HAP-1 (cell line): ENCODE results near the gene ZCCHC17.
"Not testable (repeated sequence)": the region's sequence is repeated elsewhere in the genome, so short reads cannot be mapped to it uniquely, and the experiment has no call there.

Experiments used
- DNase-seq, 2 experiments: peaks; one replicate each; pipeline ENCODE4 v3.0.0-alpha.2; 2016 to 2020; ENCODE audit warnings: low spot score in 2 of 2
- H3K27me3 ChIP-seq: fragments of 250-450 bp; sonication (Bioruptor Pico); 2 replicates; pipeline ENCODE4 v1.5.1; 2020; ENCODE audit warnings: low read depth, mild to moderate bottlenecking, moderate library complexity
- H3K36me3 ChIP-seq: fragments of 250-450 bp; sonication (Bioruptor Pico); replicated peaks from 2 replicates; pipeline ENCODE4 v1.5.1; 2020; ENCODE audit warnings: mild to moderate bottlenecking
- H3K4me1 ChIP-seq: fragments of 250-450 bp; sonication (Bioruptor Pico); 2 replicates; pipeline ENCODE4 v1.5.1; 2020; ENCODE audit warnings: mild to moderate bottlenecking
- H3K4me3 ChIP-seq: fragments of 250-450 bp; sonication (Bioruptor Pico); 2 replicates; pipeline ENCODE4 v1.5.1; 2020; ENCODE audit warnings: mild to moderate bottlenecking, moderate library complexity
- H3K9me3 ChIP-seq: fragments of 250-450 bp; sonication (Bioruptor Pico); 2 replicates; pipeline ENCODE4 v1.5.1; 2020; ENCODE audit warnings: mild to moderate bottlenecking, moderate library complexity
- in situ Hi-C: fragments of 300-500 bp; cut with MboI; formaldehyde crosslinking; loops from 3 replicates; pipeline ENCODE4 v1.14.3; 2020; ENCODE audit warnings: low sequenced_read_pairs, inconsistent platforms, mixed read lengths

ZCCHC17 gene

DNA sequence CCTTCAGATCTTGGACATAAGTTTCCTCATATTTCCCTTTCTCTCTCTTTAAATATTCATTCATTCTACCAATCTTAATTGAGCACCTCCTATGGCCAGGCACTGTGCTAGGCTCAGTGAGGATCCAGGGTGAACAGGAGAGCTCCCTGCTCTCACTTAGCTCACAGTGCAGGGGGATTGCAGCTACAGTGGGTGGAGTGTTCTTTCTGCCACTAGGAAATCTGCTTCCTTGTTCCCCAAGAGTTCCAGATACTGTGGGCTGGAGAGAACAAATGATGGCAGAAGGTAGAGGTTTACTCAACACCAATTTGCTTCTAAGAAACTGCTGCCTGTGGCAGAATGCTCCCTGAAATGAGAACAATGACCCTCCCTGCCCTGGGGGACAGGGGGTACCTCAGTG, 81.2 kb downstream of the ZCCHC17 start:
- no peak for DNase-seq
- Histone ChIP-seq H3K36me3 (no peaks in the 10 kb centered on the region), H3K4me3 (no peak overlapping the region), H3K27me3 (no peaks in the 10 kb centered on the region), H3K4me1 (peaks cover 8% of the 10 kb centered on the region), H3K9me3 (no peaks in the 10 kb centered on the region)
- in situ Hi-C loops: no loop called here

DNA sequence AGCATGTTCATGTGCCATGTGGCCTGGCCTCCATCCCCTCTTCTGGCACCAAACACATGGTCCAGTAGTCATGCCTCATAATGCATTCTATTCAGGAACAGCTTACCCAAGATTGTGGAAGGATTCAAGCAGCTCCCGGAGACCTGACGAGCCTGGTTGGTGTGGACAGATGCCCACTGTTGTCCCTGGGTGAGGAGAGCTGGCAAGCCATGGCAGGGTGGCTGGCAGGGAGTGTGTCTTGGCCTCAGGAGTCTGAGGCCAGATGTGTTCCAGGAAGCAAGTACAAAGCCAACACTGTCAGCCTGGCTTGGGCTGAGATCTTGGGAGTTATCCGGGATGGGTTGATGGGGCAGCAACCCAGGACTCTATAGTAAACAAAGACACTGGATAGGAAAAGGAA, 83.3 kb downstream of the ZCCHC17 start:
- H3K4me3 ChIP-seq: no peak overlapping the region
- H3K36me3 ChIP-seq: no peaks in the 10 kb centered on the region
- no peaks in the 10 kb centered on the region for H3K4me1 ChIP-seq
- no peak for DNase-seq
- no peaks in the 10 kb centered on the region for H3K9me3 ChIP-seq
- in situ Hi-C loops: no loop called here
- no peaks in the 10 kb centered on the region for H3K27me3 ChIP-seq

DNA sequence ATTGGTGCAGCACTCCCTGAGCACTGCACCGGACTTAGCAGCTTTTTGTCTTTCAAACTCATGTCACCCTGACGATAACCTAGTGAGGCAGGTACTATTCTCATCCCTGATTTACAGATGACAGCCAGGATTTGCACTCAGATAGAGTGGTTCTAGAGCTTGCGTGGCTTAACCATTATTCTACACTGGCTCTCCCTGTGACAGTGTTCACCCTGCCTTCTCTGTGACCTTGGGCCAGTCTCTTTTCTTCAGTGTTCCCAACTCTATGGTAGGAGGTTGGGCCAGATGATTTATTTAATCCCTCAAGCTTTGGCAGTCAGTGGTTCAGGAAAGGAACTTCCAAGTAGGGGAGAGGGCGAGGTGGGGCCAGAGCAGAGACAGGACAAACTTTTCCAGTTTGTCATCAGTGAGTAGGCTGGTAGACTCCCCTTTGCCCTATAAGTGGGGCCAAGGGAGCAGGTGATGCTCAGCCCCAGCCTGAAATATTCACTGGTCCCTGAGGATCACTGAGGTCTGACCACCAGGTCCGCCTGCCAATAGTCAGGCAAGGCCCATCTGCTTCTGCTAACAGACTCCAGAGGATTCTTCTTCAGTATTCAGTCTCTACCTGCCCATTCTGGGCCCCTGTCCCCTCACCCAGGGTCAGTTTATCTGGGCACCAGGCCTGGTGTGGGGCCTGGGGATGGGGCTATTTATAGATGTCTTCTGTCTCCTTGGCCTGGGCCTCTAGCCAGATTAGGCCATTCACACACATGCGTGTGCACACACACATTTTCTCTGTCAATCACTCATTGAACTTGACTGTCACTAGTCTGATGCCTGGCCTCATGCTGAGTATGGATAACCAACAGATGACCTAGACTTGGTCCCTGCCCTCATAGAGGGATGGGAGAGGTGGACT, 84.8 kb downstream of the ZCCHC17 start:
- no peak for DNase-seq
- H3K9me3 ChIP-seq: no peaks in the 10 kb centered on the region
- in situ Hi-C loops: no loop called here
- H3K36me3 ChIP-seq: no peaks in the 10 kb centered on the region
- H3K4me3 ChIP-seq: no peak overlapping the region
- H3K4me1 ChIP-seq: no peaks in the 10 kb centered on the region
- no peaks in the 10 kb centered on the region for H3K27me3 ChIP-seq

DNA sequence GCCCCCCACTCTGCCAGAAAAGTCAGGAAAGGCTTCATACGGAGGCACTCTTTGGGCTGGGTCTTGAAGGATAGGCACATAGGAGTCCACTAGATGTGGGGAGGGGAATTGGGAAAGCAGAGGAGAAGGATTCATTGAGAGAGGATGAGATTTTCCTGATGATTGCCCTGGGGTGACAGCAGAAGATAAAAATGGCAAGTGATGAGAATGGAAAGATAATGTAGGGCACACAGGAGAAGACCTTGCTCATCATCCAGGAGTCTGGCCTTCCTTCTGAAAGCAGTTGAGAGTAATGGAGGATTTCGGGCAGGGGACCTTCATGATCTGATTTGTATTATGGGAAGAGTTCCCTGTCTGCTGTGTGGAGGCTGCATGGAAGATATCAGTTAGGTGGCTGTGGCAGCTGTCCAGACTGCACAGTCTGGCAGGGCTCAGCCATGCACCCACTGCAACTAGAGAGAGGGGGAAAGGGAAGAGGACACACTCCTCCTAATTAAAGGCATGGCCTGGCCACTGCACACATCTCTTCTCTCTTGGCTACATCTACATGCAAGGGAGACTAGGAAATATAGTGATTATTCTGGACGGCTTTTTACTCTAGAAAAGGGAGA, 85.7 kb downstream of the ZCCHC17 start:
- in situ Hi-C loops: no loop called here
- Histone ChIP-seq H3K36me3 (no peaks in the 10 kb centered on the region), H3K4me3 (no peak overlapping the region), H3K27me3 (no peaks in the 10 kb centered on the region), H3K9me3 (no peaks in the 10 kb centered on the region), H3K4me1 (no peaks in the 10 kb centered on the region)
- DNase-seq: no peak

DNA sequence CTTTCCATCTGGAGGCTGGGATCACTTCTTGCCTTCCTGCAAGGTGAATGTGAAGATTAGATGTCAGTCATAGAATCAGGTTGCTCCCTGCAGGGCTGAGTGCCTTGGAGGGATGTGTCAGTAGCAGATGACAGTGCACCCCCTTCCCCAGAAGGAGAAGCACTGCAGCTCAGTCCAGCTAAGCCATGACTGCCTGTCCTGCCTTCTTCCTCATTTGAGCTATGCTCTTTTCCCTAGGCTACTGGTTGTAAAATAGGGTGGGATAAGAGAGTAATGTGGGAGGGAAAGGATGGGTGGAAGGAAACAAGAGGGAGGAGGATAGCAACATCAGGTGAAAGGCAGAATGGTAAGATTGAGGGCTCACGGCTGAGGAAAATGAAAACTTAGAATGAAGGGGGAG, 87.1 kb downstream of the ZCCHC17 start:
- no peaks in the 10 kb centered on the region for H3K4me1 ChIP-seq
- DNase-seq: no peak
- no peak overlapping the region for H3K4me3 ChIP-seq
- no peaks in the 10 kb centered on the region for H3K27me3 ChIP-seq
- H3K9me3 ChIP-seq: no peaks in the 10 kb centered on the region
- in situ Hi-C loops: no loop called here
- no peaks in the 10 kb centered on the region for H3K36me3 ChIP-seq

DNA sequence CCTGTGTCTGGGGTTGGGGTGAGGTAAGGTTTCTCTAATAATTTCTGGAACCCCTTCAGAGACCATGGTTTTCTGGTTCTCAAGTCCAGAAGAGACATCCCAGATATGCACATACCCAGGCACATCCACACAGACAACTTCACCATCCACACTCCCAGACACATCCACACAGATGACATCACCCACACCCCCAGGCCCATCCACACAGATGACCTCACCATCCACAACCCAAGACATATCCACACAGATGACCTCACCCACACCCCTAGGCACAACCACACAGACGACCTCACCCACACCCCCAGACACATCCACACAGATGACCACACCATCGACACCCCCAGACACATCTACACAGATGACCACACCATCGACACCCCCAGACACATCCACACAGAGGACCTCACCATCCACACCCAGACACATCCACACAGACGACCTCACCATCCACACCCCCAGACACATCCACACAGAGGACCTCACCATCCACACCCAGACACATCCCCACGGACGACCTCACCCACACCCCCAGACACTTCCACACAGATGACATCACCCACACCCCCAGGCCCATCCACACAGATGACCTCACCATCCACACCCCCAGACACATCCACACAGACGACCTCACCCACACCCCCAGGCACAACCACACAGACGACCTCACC, 89.9 kb downstream of the ZCCHC17 start:
- H3K36me3 ChIP-seq, DNase-seq, H3K9me3 ChIP-seq, in situ Hi-C loops, H3K27me3 ChIP-seq, H3K4me3 ChIP-seq, H3K4me1 ChIP-seq: not testable (repeated sequence)

DNA sequence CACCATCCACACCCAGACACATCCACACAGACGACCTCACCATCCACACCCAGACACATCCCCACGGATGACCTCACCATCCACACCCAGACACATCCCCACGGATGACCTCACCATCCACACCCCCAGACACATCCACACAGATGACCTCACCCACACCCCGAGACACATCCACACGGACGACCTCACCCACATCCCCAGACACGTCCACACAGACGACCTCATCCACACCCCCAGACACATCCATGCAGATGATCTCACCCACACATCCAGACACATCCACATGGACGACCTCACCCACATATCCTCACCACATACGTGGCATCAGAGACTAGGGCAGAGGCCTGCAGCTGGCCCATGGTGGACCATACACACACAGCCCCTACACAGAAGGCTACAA, 90.8 kb downstream of the ZCCHC17 start:
- H3K27me3 ChIP-seq: no peaks in the 10 kb centered on the region
- no peak overlapping the region for H3K4me3 ChIP-seq
- H3K4me1 ChIP-seq: no peaks in the 10 kb centered on the region
- in situ Hi-C loops: no loop called here
- H3K36me3 ChIP-seq: no peaks in the 10 kb centered on the region
- H3K9me3 ChIP-seq: no peaks in the 10 kb centered on the region
- DNase-seq: no peak

DNA sequence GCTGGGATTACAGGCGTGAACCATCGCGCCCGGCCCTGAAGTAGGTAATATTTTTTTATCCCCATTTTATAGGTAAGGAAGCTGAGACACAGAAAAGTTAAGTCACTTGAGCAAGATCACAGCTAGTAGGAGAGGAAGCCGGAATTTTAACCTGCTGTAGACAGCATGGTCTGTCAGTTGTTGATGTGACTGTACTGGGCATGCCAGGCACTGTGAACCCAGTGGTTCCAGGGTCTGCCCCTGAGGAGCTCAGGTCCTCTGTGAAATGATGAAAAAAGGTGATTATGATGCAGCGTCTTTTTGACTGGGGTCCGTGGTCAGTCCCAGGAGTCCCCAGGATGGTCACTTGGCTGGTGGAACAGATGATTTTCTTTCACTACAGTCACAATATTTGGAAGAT, 92.8 kb downstream of the ZCCHC17 start:
- Histone ChIP-seq H3K36me3 (no peaks in the 10 kb centered on the region), H3K9me3 (no peaks in the 10 kb centered on the region), H3K4me1 (no peaks in the 10 kb centered on the region; the same call in 1 of the 2 replicates), H3K27me3 (no peaks in the 10 kb centered on the region), H3K4me3 (no peak overlapping the region)
- in situ Hi-C loops: loop anchor here (10.0 kb wide), 1 partner anchor 155 kb away; no protein-coding TSS in a partner anchor
- no peak for DNase-seq

DNA sequence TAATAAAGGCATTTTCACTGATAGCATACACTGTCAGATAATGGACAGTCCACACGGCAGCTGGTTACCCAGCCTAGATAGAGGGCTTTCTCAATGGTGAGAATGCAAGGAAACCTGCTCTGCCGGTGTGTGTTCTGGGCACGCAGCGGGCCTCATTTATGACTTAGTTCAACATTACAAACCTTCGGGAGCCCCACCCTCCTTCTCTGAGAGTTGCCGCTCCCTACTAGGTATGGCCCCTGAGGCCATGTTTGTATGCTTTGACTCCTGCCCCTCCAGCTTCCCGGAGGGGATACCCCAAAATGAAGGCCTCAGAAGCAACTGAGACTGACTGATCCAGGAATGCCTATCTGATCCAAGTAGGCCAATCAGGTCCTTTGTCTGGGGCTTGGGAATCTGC, 93.2 kb downstream of the ZCCHC17 start:
- no peaks in the 10 kb centered on the region for H3K9me3 ChIP-seq
- no peak for DNase-seq
- no peaks in the 10 kb centered on the region; the same call in 1 of the 2 replicates for H3K4me1 ChIP-seq
- in situ Hi-C loops: loop anchor here (10.0 kb wide), 1 partner anchor 155 kb away; no protein-coding TSS in a partner anchor
- H3K36me3 ChIP-seq: no peaks in the 10 kb centered on the region
- H3K4me3 ChIP-seq: no peak overlapping the region
- no peaks in the 10 kb centered on the region for H3K27me3 ChIP-seq

DNA sequence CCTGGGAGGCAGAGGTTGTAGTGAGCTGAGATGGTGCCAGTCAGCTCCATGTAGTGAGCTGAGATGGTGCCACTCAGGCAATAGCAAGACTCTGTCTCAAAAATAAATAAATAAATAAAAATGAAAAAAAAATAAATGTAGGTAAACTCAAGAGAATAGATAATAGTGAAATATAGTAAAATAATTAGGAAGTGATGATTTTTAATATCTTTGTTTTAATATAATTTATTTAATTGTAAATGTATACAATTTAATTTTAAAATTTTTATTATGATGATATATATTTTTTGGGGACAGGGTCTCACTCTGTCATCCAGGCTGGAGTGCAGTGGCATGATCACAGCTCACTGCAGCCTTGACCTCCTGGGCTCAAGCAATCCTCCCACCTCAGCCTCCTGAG, 96.6 kb downstream of the ZCCHC17 start:
- no peaks in the 10 kb centered on the region for H3K27me3 ChIP-seq
- H3K4me3 ChIP-seq: no peak overlapping the region
- DNase-seq: no peak
- no peaks in the 10 kb centered on the region; the same call in 1 of the 2 replicates for H3K4me1 ChIP-seq
- in situ Hi-C loops: loop anchor here (10.0 kb wide), 1 partner anchor 151 kb away; no protein-coding TSS in a partner anchor
- H3K36me3 ChIP-seq: no peaks in the 10 kb centered on the region
- H3K9me3 ChIP-seq: no peaks in the 10 kb centered on the region

DNA sequence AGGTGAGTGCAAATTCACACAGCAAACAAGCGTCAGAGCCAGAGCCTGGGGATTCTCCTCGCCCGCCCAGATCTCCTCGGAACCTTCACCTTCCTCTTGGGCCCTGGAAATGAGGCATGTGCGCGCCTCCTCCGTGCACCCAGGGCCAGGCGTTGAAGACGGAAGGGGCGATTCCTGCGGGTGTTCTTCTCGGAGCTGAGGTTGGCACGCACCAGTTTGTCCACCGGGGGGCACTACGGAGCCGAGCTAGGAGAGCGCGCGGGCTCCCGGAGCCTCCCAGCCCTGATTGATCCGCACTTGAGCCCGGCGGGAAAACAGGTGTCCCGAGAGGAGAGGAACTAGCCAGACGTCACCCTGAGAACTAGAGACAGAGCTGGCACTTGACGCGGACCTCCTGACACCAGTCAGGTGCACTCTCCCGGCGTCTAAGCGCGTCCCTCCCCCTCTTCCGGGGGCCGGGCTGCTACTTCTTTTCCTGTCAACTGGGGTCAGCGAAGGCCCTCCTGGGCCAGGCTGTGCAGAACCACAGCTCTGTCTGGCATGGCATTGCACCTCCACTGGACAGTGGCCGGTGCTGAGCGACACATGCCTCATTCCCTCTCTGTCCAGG, 97.9 kb downstream of the ZCCHC17 start:
- Histone ChIP-seq H3K9me3 (no peaks in the 10 kb centered on the region), H3K4me3 (peak overlapping the region; percentile 19), H3K36me3 (no peaks in the 10 kb centered on the region), H3K27me3 (no peaks in the 10 kb centered on the region), H3K4me1 (no peaks in the 10 kb centered on the region; the same call in 1 of the 2 replicates)
- in situ Hi-C loops: loop anchor here (10.0 kb wide), 1 partner anchor 150 kb away; no protein-coding TSS in a partner anchor
- DNase-seq: peak; percentile 64 to 95

DNA sequence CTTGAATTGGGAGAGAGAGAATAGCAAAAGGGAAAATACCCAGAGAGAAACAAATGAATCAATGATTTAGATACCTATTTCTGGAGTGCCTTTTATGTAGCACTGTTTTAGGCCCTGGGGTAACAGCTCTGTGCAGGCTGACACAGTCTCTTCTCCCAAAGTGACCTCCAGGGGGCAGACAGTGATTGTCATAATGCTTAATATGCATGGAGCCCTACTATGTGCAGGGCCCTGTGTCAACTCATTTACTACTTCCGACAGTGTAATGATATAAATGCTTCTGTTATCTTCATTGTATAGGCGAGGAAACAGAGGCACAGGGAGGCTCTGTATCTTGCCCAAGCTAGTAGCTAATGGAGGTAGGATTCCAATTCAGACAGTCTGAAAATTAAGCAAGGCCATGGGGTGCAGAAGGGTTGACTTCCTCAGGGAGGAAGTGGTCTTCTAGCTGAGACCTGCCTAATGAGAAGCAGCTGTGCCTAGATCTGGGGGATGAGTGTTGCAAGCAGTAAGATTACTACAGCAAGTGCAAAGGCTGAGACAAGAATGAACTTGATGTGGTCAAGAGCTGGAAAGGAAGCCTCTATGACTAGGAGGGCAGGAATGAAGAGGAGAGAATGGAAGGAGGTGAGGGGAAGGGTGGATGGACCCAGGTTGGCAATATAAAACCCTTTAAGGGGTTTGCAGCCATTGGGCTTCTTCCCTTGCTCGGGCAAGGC, 100.0 kb downstream of the ZCCHC17 start:
- in situ Hi-C loops: loop anchor here (10.0 kb wide), 1 partner anchor 148 kb away; no protein-coding TSS in a partner anchor
- Histone ChIP-seq H3K36me3 (no peaks in the 10 kb centered on the region), H3K9me3 (no peaks in the 10 kb centered on the region), H3K4me3 (no peak overlapping the region), H3K4me1 (no peaks in the 10 kb centered on the region; the same call in 1 of the 2 replicates), H3K27me3 (no peaks in the 10 kb centered on the region)
- DNase-seq: no peak
